HG03565 (cell line): ENCODE measurements around the gene PPP2R5E.

Experiments used
- ATAC-seq: cut with Tn5 transposase; IDR thresholded peaks from one replicate; pipeline ENCODE4 v1.9.1; 2021; ENCODE audit warnings: mild to moderate bottlenecking, moderate library complexity; ENCODE audit not compliant: unreplicated experiment

The PPP2R5E gene

GRCh38 chr14:63474111-63474510 lies 69.1 kb downstream of the PPP2R5E start:
- no peak for ATAC-seq

DNA sequence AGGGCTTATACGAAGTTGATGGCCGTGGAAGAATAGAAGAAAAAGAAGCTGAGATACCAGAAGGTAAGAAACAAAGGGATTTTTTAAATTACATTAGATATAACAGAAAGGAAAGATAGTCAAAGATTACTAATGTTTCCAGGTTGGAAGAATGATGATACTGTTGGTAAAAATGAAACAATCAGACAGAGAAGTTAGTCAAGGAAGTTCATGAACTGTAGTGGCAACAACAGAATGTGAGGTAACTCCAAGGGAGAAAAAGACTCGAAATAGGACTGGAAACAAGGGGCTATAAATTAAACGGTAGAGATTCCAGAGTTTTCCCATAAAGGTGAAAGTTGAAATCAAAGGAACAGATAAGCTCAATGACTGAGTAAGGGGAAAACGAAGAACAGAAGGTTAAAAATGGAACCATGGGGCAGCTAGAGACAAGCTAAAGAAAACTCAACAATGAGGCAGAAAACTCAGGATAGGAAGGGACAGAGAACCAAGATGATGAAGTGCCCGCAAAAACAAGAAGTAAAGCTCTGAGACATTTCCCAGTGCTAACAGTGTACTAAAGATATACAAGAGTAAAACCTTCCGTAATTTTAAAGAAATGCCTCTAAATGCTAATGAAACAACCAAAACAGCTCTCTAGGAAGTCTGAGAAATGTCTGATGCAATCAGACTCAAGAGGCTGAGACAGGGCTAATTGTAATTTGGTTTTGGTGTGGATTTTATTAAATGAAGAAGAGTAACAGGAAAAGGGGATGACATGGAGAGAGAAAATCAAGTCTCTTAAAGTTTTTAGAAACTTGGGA lies 70.0 kb downstream of the PPP2R5E start:
- ATAC-seq, result no peak

DNA sequence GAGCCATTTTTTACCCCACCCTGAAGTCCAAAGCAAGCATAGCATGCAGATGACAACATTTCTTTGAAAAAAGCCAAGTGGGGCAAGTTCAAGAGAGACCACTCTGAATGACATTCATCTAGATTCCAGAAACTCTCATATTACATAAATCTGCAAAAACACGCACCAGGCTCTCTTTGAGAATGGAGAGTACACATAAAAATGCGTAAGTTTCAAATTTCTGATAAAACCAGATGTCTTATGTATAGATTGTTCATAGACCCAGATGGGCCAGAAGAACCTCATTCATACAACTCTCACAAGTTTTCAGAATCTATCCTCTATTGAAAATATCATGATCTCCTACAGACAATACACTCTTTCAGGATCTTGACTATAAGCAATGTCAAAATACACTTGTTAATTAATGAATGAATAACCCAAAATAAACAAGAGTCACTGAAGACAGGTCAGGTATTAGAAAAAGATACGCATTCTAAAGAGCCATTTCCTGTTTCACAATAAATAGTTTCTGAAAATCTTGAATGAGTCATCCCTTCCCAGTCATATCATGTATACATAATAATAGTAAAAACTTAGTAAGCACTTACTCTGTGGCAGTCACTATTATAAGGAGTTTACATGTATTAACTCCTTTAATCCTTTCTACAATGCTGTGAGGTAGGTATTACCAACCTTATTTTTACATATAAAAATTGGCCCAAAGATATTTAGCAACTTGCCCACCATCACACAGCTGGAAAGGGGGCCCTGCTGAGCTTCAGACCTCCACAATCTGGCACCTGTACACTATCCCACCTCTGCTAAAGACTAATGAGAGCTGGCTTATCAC lies 72.0 kb downstream of the PPP2R5E start:
- peak; percentile 95 for ATAC-seq

DNA sequence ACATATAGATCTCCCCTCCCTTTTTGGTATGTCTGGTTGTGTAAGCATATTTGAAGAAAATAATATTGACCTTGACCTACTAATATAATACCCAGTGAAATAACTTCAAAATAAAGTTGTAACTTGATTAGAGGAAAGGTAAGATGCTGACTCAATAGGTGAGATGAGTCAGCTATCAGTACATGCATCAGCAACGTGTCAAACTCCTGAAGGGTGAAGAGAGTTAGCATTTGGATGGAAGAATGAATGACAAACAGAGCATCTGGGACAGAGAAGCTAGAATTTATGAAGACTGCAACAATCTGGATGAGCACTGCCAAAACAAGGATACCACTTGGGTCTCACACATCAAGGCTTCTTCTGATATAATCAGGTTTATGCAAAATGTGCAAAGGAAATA lies 74.9 kb downstream of the PPP2R5E start:
- ATAC-seq, result no peak

DNA sequence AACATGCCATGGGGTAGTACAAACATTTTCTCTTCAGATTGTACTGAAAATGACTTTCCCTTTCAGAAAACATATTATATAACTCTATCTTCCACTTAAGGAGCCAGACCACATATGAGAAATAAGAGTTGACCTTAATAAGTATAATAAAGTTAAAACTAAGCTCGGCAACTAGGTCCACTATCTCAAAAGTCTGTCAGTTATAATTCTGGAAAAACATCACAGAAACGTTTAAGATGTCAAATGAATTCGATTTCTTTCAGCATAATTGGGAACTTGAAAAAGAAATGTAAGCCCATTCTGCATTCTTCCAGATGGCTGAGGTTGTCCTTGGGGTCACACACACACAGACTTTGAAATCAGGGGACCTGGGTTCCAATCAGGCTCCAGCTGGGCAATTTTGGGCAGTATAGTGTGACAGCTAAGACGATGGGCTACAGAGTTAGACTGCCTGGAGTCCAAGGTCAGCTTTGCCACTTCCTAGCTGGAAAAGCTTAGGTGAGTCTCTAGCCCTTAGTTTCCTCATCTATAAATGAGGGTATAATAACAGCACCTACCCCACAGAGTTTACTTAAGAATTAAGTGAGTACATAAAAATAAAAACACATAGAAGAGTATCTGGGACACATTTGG lies 75.6 kb downstream of the PPP2R5E start:
- ATAC-seq, result no peak

DNA sequence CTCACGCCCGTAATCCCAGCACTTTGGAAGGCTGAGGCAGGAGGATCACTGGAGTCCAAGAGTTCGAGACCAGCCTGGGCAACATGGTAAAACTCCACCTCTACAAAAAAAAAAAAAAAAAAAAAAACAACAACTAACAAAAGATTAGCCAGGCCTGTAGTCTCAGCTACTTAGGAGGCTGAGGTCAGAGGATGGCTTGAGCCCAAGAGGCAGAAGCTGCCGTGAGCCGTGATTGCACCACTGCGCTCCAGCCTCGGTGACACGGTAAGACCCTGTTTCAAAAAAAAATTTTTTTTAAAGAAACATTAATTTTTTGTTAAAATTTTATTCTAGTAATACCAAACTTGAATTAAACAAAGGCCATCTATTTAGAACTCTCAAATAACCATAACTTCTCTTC lies 77.8 kb downstream of the PPP2R5E start:
- ATAC-seq, result no peak

- no peak for ATAC-seq
Observed at GRCh38 chr14:63460680-63461369, 82.4 kb downstream of the PPP2R5E start.

GRCh38 chr14:63459738-63460137 lies 83.4 kb downstream of the PPP2R5E start:
- ATAC-seq, result no peak

GRCh38 chr14:63457498-63457897 lies 85.7 kb downstream of the PPP2R5E start:
- ATAC-seq, result no peak

GRCh38 chr14:63454863-63455622 lies 88.1 kb downstream of the PPP2R5E start:
- ATAC-seq, result peak; percentile 53

- no peak for ATAC-seq
Observed at GRCh38 chr14:63454436-63454835, 88.7 kb downstream of the PPP2R5E start.

DNA sequence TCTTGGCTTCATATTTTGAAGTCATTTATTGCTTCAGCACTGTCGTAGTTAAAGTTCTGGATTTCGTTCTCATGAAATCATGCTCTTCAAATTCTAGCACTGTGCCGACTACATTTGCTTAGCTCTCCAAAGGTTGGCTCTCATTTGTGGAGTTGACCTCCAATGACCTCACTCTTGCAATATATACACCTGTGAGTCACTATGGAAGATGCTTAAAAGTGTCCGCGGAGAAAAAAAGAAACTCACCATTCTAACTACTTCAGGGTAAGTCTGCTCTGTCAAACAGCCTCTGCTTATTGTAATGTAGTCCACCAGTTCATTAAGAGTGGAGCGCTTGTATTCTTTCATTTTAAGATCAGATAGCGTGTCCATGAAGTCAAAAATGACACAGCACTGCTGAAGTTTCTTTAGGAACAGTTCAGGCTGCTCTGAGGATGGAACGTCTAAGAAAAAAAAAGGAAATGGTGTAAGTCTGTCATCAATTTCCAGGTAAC lies 89.7 kb downstream of the PPP2R5E start:
- ATAC-seq, result no peak

DNA sequence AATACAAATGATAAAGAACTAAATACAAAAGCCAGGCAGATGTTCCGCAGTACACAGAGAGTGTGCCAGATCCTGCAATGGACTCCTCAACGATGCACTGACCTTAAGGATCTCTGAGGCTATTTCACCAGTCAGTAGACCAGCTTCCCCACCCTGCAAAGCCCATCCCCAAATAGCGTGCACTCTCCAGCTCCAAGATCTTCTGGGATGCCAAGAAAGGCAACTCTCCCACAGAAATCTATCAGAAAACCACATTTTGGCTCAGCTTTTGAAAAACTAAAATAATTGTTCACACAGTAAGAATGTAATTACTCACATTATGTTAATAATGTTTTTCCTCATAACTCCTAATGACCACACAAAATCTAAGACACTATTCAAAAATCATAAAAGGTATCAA lies 90.4 kb downstream of the PPP2R5E start:
- no peak for ATAC-seq

DNA sequence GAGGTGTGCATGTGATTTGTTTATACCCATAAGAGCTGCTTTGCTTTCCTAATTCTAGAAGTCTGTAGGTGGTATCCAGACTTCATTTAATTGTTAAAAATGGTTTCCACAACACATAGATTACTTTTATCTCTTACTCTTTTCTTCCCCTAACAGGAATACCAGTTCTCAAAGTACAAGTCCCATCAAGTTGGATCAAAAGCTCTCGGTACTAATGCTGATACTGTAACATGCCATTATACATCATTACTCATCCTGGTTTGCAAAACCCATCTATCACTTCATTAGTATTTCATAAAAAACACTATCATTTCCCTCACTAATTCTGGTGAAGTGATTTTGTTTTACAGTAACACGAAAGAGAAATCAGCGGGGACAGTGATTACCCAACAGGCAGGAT lies 94.3 kb downstream of the PPP2R5E start:
- ATAC-seq, result no peak

DNA sequence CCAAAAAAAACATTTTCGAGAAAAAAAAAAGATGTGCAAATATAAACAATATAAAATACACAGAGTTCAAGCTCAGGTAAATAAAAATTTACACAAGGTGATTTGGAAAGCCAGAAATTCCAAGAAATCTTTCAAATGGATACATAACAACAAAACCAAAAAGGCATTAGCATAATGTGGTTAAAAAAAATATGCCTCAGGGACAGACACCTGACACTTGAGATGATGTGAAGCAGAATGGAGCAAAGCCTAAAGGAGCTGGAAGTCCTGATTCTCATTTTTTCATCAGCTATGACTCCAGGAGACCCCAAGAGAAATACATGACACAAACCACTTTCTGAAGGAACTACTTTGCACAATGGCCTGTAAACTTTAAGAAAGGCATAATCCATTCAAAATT lies 98.6 kb downstream of the PPP2R5E start:
- ATAC-seq, result no peak

DNA sequence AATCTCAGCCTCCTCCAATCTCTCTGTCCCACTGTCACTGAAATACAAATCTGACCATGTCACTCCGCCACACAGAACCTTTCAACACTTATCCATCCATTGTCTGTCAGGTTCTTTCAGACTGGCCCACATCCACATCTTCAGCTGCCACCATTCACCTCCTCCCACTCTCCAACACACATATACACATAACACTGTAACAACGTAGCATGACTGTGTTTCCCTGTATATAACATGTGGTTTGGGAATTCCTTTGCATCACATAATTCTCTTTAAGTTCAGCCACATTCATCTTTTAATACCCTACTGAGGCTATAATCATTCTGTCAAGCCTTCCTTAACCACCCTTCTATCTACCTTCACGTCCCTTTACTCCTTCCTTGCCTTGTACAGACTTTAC lies 99.2 kb downstream of the PPP2R5E start:
- no peak for ATAC-seq

- ATAC-seq, result no peak
Observed at GRCh38 chr14:63443361-63443760, 99.8 kb downstream of the PPP2R5E start.

- peak; percentile 58 for ATAC-seq
Observed at GRCh38 chr14:63438065-63438757, 105.0 kb downstream of the PPP2R5E start.

DNA sequence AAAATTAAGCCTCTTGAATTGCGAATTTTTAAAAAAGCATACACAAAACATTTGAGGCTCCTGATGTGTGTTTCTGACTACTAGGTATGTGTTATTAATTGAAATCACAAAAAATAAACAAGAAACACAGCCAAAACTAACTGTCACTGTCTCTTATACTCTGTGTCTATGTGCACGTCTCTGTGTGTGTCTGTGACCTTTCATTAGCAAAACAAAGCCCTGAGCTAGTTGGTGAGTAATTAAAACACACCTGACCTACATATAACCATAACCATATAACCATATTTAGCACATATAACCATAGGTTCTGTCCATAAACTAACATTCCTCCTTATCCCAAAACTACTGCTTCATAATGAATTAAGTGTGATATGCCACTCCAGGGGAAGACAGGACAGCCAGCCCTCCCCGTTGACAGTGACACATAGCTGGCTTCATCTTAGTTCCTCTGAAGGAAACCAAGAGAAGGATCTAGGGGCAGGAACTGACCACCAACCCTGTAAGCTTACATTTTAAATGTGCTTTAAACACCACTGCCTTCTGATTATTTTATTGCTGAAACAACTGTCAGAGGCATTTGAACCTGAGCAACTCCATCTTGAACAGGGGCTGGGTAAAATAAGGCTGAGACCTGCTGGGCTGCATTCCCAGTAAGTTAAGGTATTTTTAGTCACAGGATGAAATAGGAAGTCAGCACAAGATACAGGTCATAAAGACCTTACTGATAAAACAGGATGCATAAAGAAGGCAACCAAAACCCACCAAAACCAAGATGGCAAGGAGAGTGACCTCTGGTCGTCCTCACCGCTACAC lies 106.7 kb downstream of the PPP2R5E start:
- ATAC-seq, result no peak
